Erythroblast (primary cell): Measurements from ENCODE around the gene GNB5.

Experiments used
- GATA1 ChIP-seq: IDR thresholded peaks from 2 replicates; pipeline ENCODE4 v1.6.1; 2011; ENCODE audit warnings: low read depth, mild to moderate bottlenecking, control low read depth, low read length, moderate library complexity
- POLR2A ChIP-seq: IDR thresholded peaks from 2 replicates; pipeline ENCODE4 v1.6.1; 2011; ENCODE audit warnings: mild to moderate bottlenecking, low read length

DNA sequence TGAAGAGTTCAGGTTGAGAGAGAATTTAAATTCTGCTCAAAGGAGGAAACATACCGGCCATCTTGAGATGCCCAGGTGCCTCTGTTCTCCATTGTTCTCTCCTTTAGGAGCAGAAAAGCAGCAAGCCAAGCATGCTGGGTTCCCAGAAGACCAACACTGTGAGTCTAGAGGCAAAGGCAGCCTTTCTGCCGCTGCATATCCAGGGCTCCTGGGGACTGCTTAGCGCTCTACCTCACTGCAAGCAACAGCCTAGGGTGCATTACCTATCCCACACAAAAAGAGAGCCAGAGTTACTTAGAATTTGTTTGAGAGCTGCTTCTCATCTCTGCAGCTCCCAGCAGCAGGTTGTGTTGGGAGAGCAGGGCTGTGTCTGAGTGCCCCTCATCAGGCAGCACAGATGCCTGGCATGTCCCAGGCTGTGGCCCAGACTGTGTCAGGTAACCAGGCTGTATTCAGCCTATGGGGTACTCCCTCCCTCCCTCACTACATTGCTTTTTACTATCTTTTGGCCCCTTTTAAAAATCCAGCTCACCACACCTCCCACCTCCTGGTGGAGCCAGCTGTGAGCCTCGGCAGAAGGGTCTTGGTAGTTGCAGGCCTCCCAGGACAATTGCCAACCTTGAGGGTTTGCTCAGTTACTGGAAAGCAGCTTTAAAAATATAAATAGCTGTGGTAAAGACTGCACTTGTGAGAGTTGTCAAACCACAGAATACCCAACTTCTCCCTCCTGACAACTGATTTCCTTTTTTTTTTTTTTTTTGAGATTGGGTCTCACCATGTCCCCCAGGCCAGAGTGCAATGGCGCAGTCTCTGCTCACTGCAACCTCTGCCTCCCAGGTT lies 108.8 kb downstream of the GNB5 start:
- TF ChIP-seq POLR2A (no peak), GATA1 (no peak)
